Peyer's patch (tissue), 4 donors: ENCODE measurements around the gene NEK6.

Source experiments
- CTCF ChIP-seq, 6 experiments: fragments of 450-650 bp in 4 of 6; fragments of 200-600 bp in 2 of 6; sonication (generic) in 1 of 6; IDR thresholded peaks; one replicate each; pipeline ENCODE4 v1.5.1; 2017 to 2019; ENCODE audit warnings: antibody characterized with exemption in 6 of 6, mild to moderate bottlenecking in 3 of 6, moderate library complexity in 1 of 6
- POLR2A ChIP-seq, 2 donors: fragments of 450-650 bp; IDR thresholded peaks; one replicate each; pipeline ENCODE4 v1.5.1; 2017; ENCODE audit warnings: antibody characterized with exemption in 2 of 2, mild to moderate bottlenecking in 2 of 2, moderate library complexity in 2 of 2

GRCh38 chr9:124231095-124231737 is 26.5 kb upstream of the NEK6 start:
- TF ChIP-seq POLR2A (IDR thresholded peaks at IDR 0.05) (no peak), CTCF (IDR thresholded peaks at IDR 0.05) (no peak)
